Measurements from ENCODE around the gene GPC5.

Gene GPC5

GRCh38 chr13:92150606-92151005 is 752.2 kb downstream of the GPC5 start:
- H3K4me3 Mint-ChIP-seq: no peak overlapping the region
- H3K36me3 Mint-ChIP-seq: no peaks in the 10 kb centered on the region
- H3K27me3 Mint-ChIP-seq: no peaks in the 10 kb centered on the region
- H3K4me1 Mint-ChIP-seq: no peaks in the 10 kb centered on the region
- no peaks in the 10 kb centered on the region for H3K9me3 Mint-ChIP-seq
- CTCF ChIA-PET: interaction anchor here (1.0 kb wide), 1 partner anchor 50 kb away, joined by 3 read pairs; no protein-coding TSS in a partner anchor
- no peak for DNase-seq
- no peak overlapping the region for H3K27ac Mint-ChIP-seq

GRCh38 chr13:92158346-92158745 is 759.9 kb downstream of the GPC5 start:
- Mint-ChIP-seq H3K9me3 (no peaks in the 10 kb centered on the region), H3K36me3 (no peaks in the 10 kb centered on the region), H3K27ac (no peak overlapping the region), H3K4me1 (no peaks in the 10 kb centered on the region), H3K27me3 (no peaks in the 10 kb centered on the region), H3K4me3 (no peak overlapping the region)
- CTCF ChIA-PET: no interaction called here
- no peak for DNase-seq

DNA sequence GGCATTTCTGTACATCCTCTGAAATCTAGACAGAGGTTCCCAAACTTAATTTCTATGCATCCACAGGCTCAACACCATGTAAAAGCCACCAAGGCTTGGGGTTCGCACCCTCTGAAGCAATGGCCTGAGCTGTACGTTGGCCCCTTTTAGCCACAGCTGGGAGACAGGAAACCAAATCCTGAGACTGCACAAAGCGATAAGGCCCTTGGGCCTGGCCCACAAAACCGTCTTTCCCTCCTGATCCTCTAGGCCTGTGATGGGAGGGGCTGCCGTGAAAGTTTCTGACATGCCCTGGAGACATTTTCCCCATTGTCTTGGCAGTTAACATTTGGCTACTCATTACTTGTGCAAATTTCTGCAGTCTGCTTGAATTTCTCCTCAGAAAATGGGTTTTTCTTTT is 766.4 kb downstream of the GPC5 start:
- no peak for DNase-seq
- no peaks in the 10 kb centered on the region for H3K27me3 Mint-ChIP-seq
- CTCF ChIA-PET: no interaction called here

GRCh38 chr13:92172191-92172590 is 773.8 kb downstream of the GPC5 start:
- Mint-ChIP-seq H3K27ac (no peak overlapping the region), H3K36me3 (no peaks in the 10 kb centered on the region), H3K4me1 (no peaks in the 10 kb centered on the region), H3K27me3 (no peaks in the 10 kb centered on the region), H3K4me3 (no peak overlapping the region), H3K9me3 (no peaks in the 10 kb centered on the region)
- CTCF ChIA-PET: no interaction called here
- no peak for DNase-seq

More for the DNA sequence above, 766.4 kb downstream of the GPC5 start:
- no peaks in the 10 kb centered on the region for H3K9me3 Mint-ChIP-seq
- no peaks in the 10 kb centered on the region for H3K4me1 Mint-ChIP-seq
- H3K36me3 Mint-ChIP-seq: no peaks in the 10 kb centered on the region
- no peak overlapping the region for H3K4me3 Mint-ChIP-seq
- no peak overlapping the region for H3K27ac Mint-ChIP-seq

DNA sequence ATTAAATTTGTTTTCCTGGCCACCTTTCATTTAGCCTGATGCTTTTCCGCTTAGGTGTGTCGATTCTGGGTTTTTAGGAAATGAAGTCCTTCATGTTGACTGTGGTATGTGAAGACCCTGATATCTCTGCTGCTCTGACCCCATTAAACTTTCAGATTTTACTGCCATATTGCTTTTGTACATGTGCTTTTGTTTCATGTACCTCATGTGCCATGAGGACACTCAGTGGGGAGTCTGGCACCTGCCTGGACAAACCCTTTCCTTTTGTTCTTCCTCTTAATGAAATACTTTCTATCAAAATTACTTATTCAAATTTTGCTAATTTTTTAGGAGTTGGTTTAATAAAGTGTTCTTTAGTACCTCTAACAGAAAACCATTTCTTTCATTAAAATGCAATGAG is 774.8 kb downstream of the GPC5 start:
- Mint-ChIP-seq H3K4me3 (no peak overlapping the region), H3K9me3 (no peaks in the 10 kb centered on the region), H3K27me3 (no peaks in the 10 kb centered on the region), H3K27ac (no peak overlapping the region), H3K36me3 (no peaks in the 10 kb centered on the region), H3K4me1 (no peaks in the 10 kb centered on the region)
- DNase-seq: no peak
- CTCF ChIA-PET: no interaction called here

- H3K4me3 Mint-ChIP-seq: no peak overlapping the region
- no peak overlapping the region for H3K27ac Mint-ChIP-seq
- H3K9me3 Mint-ChIP-seq: no peaks in the 10 kb centered on the region
- H3K36me3 Mint-ChIP-seq: no peaks in the 10 kb centered on the region
- DNase-seq: no peak
- CTCF ChIA-PET: no interaction called here
- H3K27me3 Mint-ChIP-seq: no peaks in the 10 kb centered on the region
- H3K4me1 Mint-ChIP-seq: no peaks in the 10 kb centered on the region
These were observed 776.9 kb downstream of the GPC5 start for GRCh38 chr13:92175330-92175729.

DNA sequence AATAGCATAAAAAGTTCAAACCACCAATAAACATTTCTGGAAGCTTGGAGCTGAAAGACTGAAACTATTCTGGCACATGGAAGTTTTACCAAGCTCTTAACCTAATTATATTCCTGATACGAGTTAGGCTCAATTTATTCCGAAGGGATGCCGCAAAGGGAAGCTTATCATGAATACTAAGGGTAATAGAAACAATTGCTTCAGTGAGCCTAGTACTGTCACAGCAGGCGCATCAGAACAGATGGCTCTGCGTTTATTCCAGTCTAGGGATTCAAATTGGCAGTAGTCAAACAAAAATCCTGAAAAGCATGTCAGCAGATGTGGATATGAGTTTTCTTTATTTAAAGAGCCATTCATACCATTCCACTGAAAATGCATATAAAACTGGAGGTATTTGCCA is 779.5 kb downstream of the GPC5 start:
- no peak overlapping the region for H3K4me3 Mint-ChIP-seq
- CTCF ChIA-PET: interaction anchor here (0.8 to 1.4 kb wide), 2 partner anchors 10 to 79 kb away, joined by 3 read pairs; no protein-coding TSS in a partner anchor

DNA sequence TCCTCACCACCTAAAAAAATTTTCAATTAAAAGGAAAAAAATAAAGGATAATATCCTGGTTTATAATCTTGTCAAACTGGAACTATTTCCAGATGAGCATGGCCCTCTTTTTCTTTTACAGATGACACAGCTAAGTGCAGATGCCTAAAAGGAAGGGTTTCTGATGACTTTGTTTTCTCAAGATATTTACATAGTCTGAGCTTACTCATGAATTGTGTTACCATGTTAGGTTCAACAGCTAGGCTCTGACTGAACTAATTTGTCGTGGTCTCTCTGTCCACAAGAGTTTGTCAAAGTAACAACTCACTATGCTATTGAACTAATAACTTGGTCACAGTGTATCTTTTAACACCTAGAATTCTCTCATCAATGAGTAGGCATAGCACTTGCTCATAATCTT is 780.8 kb downstream of the GPC5 start:
- DNase-seq: no peak
- Mint-ChIP-seq H3K9me3 (no peaks in the 10 kb centered on the region), H3K27ac (no peak overlapping the region), H3K4me3 (no peak overlapping the region), H3K27me3 (no peaks in the 10 kb centered on the region), H3K4me1 (no peaks in the 10 kb centered on the region), H3K36me3 (no peaks in the 10 kb centered on the region)
- CTCF ChIA-PET: no interaction called here

More for the DNA sequence above, 779.5 kb downstream of the GPC5 start:
- no peak for DNase-seq
- Mint-ChIP-seq H3K27ac (no peak overlapping the region), H3K27me3 (no peaks in the 10 kb centered on the region), H3K9me3 (no peaks in the 10 kb centered on the region), H3K4me1 (no peaks in the 10 kb centered on the region), H3K36me3 (no peaks in the 10 kb centered on the region)

GRCh38 chr13:92187378-92187989 is 789.1 kb downstream of the GPC5 start:
- H3K4me1 Mint-ChIP-seq: no peaks in the 10 kb centered on the region
- no peaks in the 10 kb centered on the region for H3K9me3 Mint-ChIP-seq
- no peaks in the 10 kb centered on the region for H3K36me3 Mint-ChIP-seq
- DNase-seq: no peak
- no peaks in the 10 kb centered on the region for H3K27me3 Mint-ChIP-seq
- no peak overlapping the region for H3K4me3 Mint-ChIP-seq
- CTCF ChIA-PET: interaction anchor here (1.1 to 1.3 kb wide), 2 partner anchors 9 kb away, joined by 3 to 5 read pairs; no protein-coding TSS in a partner anchor
- no peak overlapping the region for H3K27ac Mint-ChIP-seq

GRCh38 chr13:92188574-92188973 is 790.2 kb downstream of the GPC5 start:
- no peaks in the 10 kb centered on the region for H3K4me1 Mint-ChIP-seq
- no peak overlapping the region for H3K4me3 Mint-ChIP-seq
- no peak for DNase-seq
- H3K27ac Mint-ChIP-seq: no peak overlapping the region
- no peaks in the 10 kb centered on the region for H3K36me3 Mint-ChIP-seq
- CTCF ChIA-PET: no interaction called here
- H3K9me3 Mint-ChIP-seq: no peaks in the 10 kb centered on the region
- no peaks in the 10 kb centered on the region for H3K27me3 Mint-ChIP-seq

GRCh38 chr13:92196591-92197256 is 798.3 kb downstream of the GPC5 start:
- no peak overlapping the region for H3K27ac Mint-ChIP-seq
- no peaks in the 10 kb centered on the region for H3K9me3 Mint-ChIP-seq
- no peaks in the 10 kb centered on the region for H3K27me3 Mint-ChIP-seq
- H3K4me1 Mint-ChIP-seq: no peaks in the 10 kb centered on the region
- CTCF ChIA-PET: interaction anchor here (1.2 kb wide), 1 partner anchor 9 kb away, joined by 5 read pairs; no protein-coding TSS in a partner anchor
- H3K36me3 Mint-ChIP-seq: no peaks in the 10 kb centered on the region
- no peak for DNase-seq
- H3K4me3 Mint-ChIP-seq: no peak overlapping the region

- no peak for DNase-seq
- Mint-ChIP-seq H3K27ac (no peak overlapping the region), H3K4me1 (no peaks in the 10 kb centered on the region)
These were observed 799.2 kb downstream of the GPC5 start for GRCh38 chr13:92197669-92198068.

GRCh38 chr13:92218615-92219014 is 820.2 kb downstream of the GPC5 start:
- Mint-ChIP-seq H3K4me3 (no peak overlapping the region), H3K9me3 (peaks cover 6% of the 10 kb centered on the region), H3K27ac (no peak overlapping the region), H3K36me3 (no peaks in the 10 kb centered on the region), H3K4me1 (no peaks in the 10 kb centered on the region), H3K27me3 (no peaks in the 10 kb centered on the region)
- CTCF ChIA-PET: no interaction called here
- DNase-seq: no peak

More at GRCh38 chr13:92197669-92198068, 799.2 kb downstream of the GPC5 start:
- no peak overlapping the region for H3K4me3 Mint-ChIP-seq
- CTCF ChIA-PET: no interaction called here
- no peaks in the 10 kb centered on the region for H3K36me3 Mint-ChIP-seq
- no peaks in the 10 kb centered on the region for H3K27me3 Mint-ChIP-seq
- H3K9me3 Mint-ChIP-seq: no peaks in the 10 kb centered on the region

DNA sequence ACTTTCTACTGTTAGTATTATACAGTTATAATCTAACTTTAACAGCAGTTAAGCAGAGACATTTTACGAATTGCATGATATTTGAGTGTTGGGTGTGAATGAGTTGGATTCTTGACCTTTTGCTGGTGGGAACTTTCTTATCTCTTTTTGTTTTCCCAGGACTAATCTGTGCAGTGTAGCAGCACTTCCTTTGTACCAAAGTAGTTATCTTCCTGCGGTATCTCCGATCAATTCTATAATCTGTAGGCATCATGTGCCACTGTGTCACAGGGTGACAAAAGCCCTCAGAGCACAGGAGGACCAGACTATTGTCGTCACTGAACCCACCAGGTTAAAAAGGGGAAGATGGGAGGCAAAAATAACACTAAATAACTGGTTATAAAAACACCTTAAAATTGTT is 823.5 kb downstream of the GPC5 start:
- CTCF ChIA-PET: no interaction called here
- no peak for DNase-seq
- Mint-ChIP-seq H3K9me3 (peaks cover 5% of the 10 kb centered on the region), H3K4me1 (no peaks in the 10 kb centered on the region), H3K27me3 (no peaks in the 10 kb centered on the region), H3K27ac (no peak overlapping the region), H3K36me3 (no peaks in the 10 kb centered on the region), H3K4me3 (no peak overlapping the region)

DNA sequence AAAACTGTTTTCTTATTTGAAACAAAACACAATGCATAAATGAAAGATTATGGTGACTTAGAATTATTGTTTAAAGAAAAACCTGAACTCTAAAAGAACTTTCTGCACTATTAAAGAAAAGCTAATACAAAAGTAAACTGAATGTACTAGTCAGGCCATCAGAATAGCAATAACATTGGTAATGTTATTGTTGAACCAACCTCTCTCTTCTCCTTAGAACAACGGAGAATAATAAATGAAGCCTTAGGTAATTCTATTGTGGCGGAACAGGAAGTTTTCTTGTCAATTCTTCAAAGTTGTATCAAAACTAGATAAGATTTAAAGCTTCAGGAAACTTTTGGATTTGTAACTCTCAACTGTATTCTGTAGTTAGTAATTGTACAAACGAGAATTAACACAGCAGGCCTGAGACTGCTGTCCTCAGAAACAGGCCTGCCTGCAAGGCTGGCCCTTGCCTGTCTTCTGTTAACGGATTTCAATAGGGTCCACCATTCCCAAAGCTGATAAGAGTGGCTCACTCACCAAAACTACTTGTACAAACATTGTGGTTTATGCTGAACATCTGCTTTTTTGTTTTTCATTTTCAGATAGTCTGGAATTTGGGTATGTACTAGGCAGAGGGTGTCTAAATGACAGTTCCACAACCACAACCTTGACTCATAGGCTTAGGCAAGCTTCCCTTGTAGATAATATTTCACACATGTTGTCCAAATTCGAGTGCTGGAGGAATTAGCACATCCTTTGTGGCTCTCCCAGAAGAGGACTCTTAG is 825.8 kb downstream of the GPC5 start:
- no peaks in the 10 kb centered on the region for H3K4me1 Mint-ChIP-seq
- no peak for DNase-seq
- no peaks in the 10 kb centered on the region for H3K27me3 Mint-ChIP-seq
- H3K36me3 Mint-ChIP-seq: no peaks in the 10 kb centered on the region
- no peak overlapping the region for H3K27ac Mint-ChIP-seq
- CTCF ChIA-PET: no interaction called here
- no peak overlapping the region for H3K4me3 Mint-ChIP-seq
- H3K9me3 Mint-ChIP-seq: no peaks in the 10 kb centered on the region
